H1 (cell line): ENCODE data around the gene PIGBOS1. TPM values are rescaled to one million over a fixed set of nuclear protein-coding genes. Genes with fewer than 3 reads are reported as not detected.

ENCODE experiments used
- HDAC6 ChIP-seq: IDR thresholded peaks from one replicate; pipeline ENCODE4 v1.7.1; 2012; ENCODE audit warnings: low read depth, mild to moderate bottlenecking, inconsistent platforms, low read length, moderate library complexity
- TEAD4 ChIP-seq: IDR thresholded peaks from 2 replicates; pipeline ENCODE4 v1.6.1; 2012; ENCODE audit warnings: low read depth, low read length, inconsistent platforms, mixed read lengths
- ZNF274 ChIP-seq: IDR thresholded peaks from 2 replicates; pipeline ENCODE4 v1.7.0; 2012; ENCODE audit warnings: low read length, borderline replicate concordance; ENCODE audit errors: extremely low read depth
- polyA plus RNA-seq, 7 experiments: library from polyadenylated mRNA; depleted of rRNA in 3 of 7; stranded (reverse) in 5 of 7; unstranded in 2 of 7; fragments of >200 nt in 5 of 7; fragments of 200-250 nt in 2 of 7; gene quantifications; 1 replicate in 5 of 7; 2 replicates in 1 of 7; 4 replicates in 1 of 7; pipeline versions ENCODE4 v1.2.1 to v1.2.3, GENCODE V29; 2011 to 2013; ENCODE audit warnings: missing spikeins in 2 of 7, mixed read lengths in 2 of 7
- total RNA-seq: library from RNA; stranded (reverse); fragmentation: NEBNext Ultra II Directional; extraction: Animal tissue kit (Norgen Biotek cat#: 25700); gene quantifications from 2 replicates; pipeline ENCODE4 v1.2.1, GENCODE V29; 2021
- TF ChIP-seq, protein P1 (sequence below): fragments of 300-600 bp; sonication (generic); IDR thresholded peaks from 2 replicates; pipeline ENCODE4 v1.7.1; 2012; ENCODE audit warnings: low read length, moderate library complexity, mild to moderate bottlenecking, inconsistent platforms; ENCODE audit not compliant: insufficient replicate concordance

The PIGBOS1 gene
- total and polyA plus RNA-seq, 2 of the 8 experiments (the other 6 are each of a cell fraction or from before 2014, with no cell fraction given): 7.8 to 16.7 TPM

GRCh38 chr15:55270291-55270690, 48.6 kb downstream of the PIGBOS1 start (continued):
- TF ChIP-seq, protein P1, sequence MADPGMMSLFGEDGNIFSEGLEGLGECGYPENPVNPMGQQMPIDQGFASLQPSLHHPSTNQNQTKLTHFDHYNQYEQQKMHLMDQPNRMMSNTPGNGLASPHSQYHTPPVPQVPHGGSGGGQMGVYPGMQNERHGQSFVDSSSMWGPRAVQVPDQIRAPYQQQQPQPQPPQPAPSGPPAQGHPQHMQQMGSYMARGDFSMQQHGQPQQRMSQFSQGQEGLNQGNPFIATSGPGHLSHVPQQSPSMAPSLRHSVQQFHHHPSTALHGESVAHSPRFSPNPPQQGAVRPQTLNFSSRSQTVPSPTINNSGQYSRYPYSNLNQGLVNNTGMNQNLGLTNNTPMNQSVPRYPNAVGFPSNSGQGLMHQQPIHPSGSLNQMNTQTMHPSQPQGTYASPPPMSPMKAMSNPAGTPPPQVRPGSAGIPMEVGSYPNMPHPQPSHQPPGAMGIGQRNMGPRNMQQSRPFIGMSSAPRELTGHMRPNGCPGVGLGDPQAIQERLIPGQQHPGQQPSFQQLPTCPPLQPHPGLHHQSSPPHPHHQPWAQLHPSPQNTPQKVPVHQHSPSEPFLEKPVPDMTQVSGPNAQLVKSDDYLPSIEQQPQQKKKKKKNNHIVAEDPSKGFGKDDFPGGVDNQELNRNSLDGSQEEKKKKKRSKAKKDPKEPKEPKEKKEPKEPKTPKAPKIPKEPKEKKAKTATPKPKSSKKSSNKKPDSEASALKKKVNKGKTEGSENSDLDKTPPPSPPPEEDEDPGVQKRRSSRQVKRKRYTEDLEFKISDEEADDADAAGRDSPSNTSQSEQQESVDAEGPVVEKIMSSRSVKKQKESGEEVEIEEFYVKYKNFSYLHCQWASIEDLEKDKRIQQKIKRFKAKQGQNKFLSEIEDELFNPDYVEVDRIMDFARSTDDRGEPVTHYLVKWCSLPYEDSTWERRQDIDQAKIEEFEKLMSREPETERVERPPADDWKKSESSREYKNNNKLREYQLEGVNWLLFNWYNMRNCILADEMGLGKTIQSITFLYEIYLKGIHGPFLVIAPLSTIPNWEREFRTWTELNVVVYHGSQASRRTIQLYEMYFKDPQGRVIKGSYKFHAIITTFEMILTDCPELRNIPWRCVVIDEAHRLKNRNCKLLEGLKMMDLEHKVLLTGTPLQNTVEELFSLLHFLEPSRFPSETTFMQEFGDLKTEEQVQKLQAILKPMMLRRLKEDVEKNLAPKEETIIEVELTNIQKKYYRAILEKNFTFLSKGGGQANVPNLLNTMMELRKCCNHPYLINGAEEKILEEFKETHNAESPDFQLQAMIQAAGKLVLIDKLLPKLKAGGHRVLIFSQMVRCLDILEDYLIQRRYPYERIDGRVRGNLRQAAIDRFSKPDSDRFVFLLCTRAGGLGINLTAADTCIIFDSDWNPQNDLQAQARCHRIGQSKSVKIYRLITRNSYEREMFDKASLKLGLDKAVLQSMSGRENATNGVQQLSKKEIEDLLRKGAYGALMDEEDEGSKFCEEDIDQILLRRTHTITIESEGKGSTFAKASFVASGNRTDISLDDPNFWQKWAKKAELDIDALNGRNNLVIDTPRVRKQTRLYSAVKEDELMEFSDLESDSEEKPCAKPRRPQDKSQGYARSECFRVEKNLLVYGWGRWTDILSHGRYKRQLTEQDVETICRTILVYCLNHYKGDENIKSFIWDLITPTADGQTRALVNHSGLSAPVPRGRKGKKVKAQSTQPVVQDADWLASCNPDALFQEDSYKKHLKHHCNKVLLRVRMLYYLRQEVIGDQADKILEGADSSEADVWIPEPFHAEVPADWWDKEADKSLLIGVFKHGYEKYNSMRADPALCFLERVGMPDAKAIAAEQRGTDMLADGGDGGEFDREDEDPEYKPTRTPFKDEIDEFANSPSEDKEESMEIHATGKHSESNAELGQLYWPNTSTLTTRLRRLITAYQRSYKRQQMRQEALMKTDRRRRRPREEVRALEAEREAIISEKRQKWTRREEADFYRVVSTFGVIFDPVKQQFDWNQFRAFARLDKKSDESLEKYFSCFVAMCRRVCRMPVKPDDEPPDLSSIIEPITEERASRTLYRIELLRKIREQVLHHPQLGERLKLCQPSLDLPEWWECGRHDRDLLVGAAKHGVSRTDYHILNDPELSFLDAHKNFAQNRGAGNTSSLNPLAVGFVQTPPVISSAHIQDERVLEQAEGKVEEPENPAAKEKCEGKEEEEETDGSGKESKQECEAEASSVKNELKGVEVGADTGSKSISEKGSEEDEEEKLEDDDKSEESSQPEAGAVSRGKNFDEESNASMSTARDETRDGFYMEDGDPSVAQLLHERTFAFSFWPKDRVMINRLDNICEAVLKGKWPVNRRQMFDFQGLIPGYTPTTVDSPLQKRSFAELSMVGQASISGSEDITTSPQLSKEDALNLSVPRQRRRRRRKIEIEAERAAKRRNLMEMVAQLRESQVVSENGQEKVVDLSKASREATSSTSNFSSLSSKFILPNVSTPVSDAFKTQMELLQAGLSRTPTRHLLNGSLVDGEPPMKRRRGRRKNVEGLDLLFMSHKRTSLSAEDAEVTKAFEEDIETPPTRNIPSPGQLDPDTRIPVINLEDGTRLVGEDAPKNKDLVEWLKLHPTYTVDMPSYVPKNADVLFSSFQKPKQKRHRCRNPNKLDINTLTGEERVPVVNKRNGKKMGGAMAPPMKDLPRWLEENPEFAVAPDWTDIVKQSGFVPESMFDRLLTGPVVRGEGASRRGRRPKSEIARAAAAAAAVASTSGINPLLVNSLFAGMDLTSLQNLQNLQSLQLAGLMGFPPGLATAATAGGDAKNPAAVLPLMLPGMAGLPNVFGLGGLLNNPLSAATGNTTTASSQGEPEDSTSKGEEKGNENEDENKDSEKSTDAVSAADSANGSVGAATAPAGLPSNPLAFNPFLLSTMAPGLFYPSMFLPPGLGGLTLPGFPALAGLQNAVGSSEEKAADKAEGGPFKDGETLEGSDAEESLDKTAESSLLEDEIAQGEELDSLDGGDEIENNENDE: no peak
- TF ChIP-seq ZNF274 (no peak), HDAC6 (no peak), TEAD4 (no peak)
